ENCODE measurements around the gene LRMDA. TPM values are rescaled to one million over a fixed set of nuclear protein-coding genes. Genes with fewer than 3 reads are reported as not detected.

Gene LRMDA
- total and polyA plus RNA-seq, 2 of the 8 experiments (the other 6 are each of a cell fraction or from before 2014, with no cell fraction given) = 0.86 to 2.8 TPM

DNA sequence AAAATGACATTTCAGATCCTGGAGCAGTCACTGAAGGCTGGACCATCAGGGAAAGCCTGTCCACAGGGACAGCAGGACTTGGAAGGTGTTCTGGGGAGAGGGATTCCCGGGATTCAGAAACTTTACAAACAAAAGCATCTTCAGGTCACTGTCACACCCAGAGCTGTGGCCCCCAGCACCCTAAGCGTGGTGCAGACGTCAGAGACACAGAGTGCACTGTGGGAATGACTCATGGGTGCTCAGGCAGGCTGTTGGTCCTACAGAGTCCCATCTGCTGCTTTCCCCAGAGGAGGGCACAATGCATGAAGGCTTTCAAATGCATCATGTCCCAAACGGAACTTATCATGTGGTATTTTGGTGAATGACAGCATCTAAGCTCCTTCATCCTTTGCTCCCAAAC, 13.1 kb upstream of the LRMDA start:
- H3K4me2 ChIP-seq (ENCODE audit: insufficient read depth in 1 of 2, low read depth in 2 of 2, low read length in 2 of 2) = peak overlapping the region in 1 of 2 experiments; percentile 45; a peak in 1 of 4 replicates
- FAIRE-seq (no peak), DNase-seq (ENCODE audit: low read depth in 1 of 2, low spot score in 2 of 2) (no peak)
- ChIA-PET CTCF (ENCODE audit: partially characterized antibody) (interaction anchor here (2.6 kb wide), 1 partner anchor 12 kb away, joined by 8 read pairs; the partner anchor contains the start of gene LRMDA), POLR2A (ENCODE audit: partially characterized antibody) (interaction anchor here (1.7 kb wide), 1 partner anchor 12 kb away, joined by 9 read pairs; no protein-coding TSS in a partner anchor)
- no peak overlapping the region for H3K23ac ChIP-seq (ENCODE audit: insufficient read length)
- H2BK120ac ChIP-seq (replicated peaks; ENCODE audit: low read depth, low read length) = no peak overlapping the region
- H3K56ac ChIP-seq (replicated peaks; ENCODE audit: insufficient read length, low read depth, low read length) = no peak overlapping the region
- H2AFZ ChIP-seq (ENCODE audit: low read length) = no peak overlapping the region
- peaks cover 6 to 10% of the 10 kb centered on the region in 2 experiments for H4K20me1 ChIP-seq (replicated peaks in 1 of 2; ENCODE audit: control insufficient read depth in 1 of 2, insufficient read depth in 2 of 2, low read length in 2 of 2)
- H3K79me1 ChIP-seq (ENCODE audit: low read depth, low read length) = no peaks in the 10 kb centered on the region
- H3K36me3 ChIP-seq (ENCODE audit: control insufficient read depth in 2 of 4, insufficient read depth in 4 of 4, low read length in 3 of 4) = no peaks in the 10 kb centered on the region
- no peak overlapping the region for H2BK20ac ChIP-seq (ENCODE audit: low read length)
- no peak overlapping the region for H4K5ac ChIP-seq (ENCODE audit: insufficient read length, low read depth, low read length)
- WGBS, 2 experiments (ENCODE audit: extremely low coverage in 1 of 2, insufficient coverage in 1 of 2, insufficient read length in 1 of 2, insufficient replicate concordance in 2 of 2, low coverage in 1 of 2, low lambda C conversion rate in 2 of 2, missing lambda C conversion rate in 1 of 2) = 51% methylated on average over 4 of the region's 4 CpGs; no CpG with 5 or more reads in 1 of the 2 experiments
- no peak overlapping the region for H2BK5ac ChIP-seq (ENCODE audit: low read depth, low read length)
- H3K4ac ChIP-seq (replicated peaks; ENCODE audit: insufficient read length, low read depth, low read length) = no peak overlapping the region
- no peak overlapping the region for H2BK15ac ChIP-seq (ENCODE audit: low read length)
- H4K8ac ChIP-seq (ENCODE audit: extremely low read depth, insufficient read depth, low read length) = no peak overlapping the region
- no peak overlapping the region for H3K4me3 ChIP-seq (ENCODE audit: extremely low read depth in 1 of 4, insufficient read depth in 2 of 4, low read depth in 3 of 4, low read length in 4 of 4)
- TF ChIP-seq CHD1 (IDR thresholded peaks at IDR 0.05; ENCODE audit: low read depth, low read length) (no peak), CTBP2 (IDR thresholded peaks at IDR 0.05; ENCODE audit: borderline replicate concordance, insufficient read depth, insufficient read length, low read length) (no peak), KDM1A (IDR thresholded peaks at IDR 0.05; ENCODE audit: borderline replicate concordance, low read length) (no peak), SIN3A (conservative IDR thresholded peaks at IDR 0.05 in 1 of 2, IDR thresholded peaks at IDR 0.05 in 1 of 2; ENCODE audit: low read depth in 1 of 2, low read length in 2 of 2) (no peak), RXRA (IDR thresholded peaks at IDR 0.05; ENCODE audit: insufficient read depth, low read depth, low read length) (no peak), EZH2 (IDR thresholded peaks at IDR 0.05; ENCODE audit: low read depth, low read length, severe bottlenecking) (peak; percentile 54)
- H3K18ac ChIP-seq (ENCODE audit: extremely low read depth, low read length) = no peak overlapping the region
- H3K23me2 ChIP-seq (ENCODE audit: low read depth, low read length) = no peaks in the 10 kb centered on the region
- peaks cover 3 to 7% (median 5%) of the 10 kb centered on the region in 4 experiments; a peak in 4 of 7 replicates for H3K4me1 ChIP-seq (replicated peaks in 1 of 4; ENCODE audit: control insufficient read depth in 3 of 4, insufficient read depth in 4 of 4, low read length in 3 of 4)
- no peak overlapping the region for H2BK12ac ChIP-seq (ENCODE audit: low read depth, low read length)
- H3K27ac ChIP-seq (ENCODE audit: low read depth, low read length) = no peak overlapping the region
- H3K14ac ChIP-seq (ENCODE audit: insufficient read length) = no peak overlapping the region
- H3K79me2 ChIP-seq (ENCODE audit: control insufficient read depth in 1 of 2, insufficient read depth in 2 of 2, low read length in 2 of 2) = no peaks in the 10 kb centered on the region
- H3K9ac ChIP-seq (replicated peaks in 1 of 4; ENCODE audit: extremely low read depth in 1 of 4, low read depth in 3 of 4, low read length in 3 of 4) = no peak overlapping the region
- H3K27me3 ChIP-seq (replicated peaks in 1 of 4; ENCODE audit: control insufficient read depth in 3 of 4, extremely low read depth in 1 of 4, insufficient read depth in 3 of 4, low read length in 3 of 4) = peaks cover 67 to 88% (median 83%) of the 10 kb centered on the region in 4 experiments
- H4K91ac ChIP-seq (replicated peaks; ENCODE audit: insufficient read length, low read length) = no peak overlapping the region
- no peaks in the 10 kb centered on the region for H3K9me3 ChIP-seq (ENCODE audit: insufficient read depth in 2 of 2, low read depth in 1 of 2, low read length in 1 of 2)
- no peak overlapping the region for H2AK5ac ChIP-seq (ENCODE audit: low read depth, low read length)
